HepG2 (cell line): Measurements from ENCODE around the gene ALDH3B1. TPM values are rescaled to one million over a fixed set of nuclear protein-coding genes. Genes with fewer than 3 reads are reported as not detected.
A peak's percentile ranks its signal among the peaks of the same experiment; 100 is the strongest.

ENCODE experiments used
- ARID2 ChIP-seq: sonication (generic); formaldehyde crosslinking; IDR thresholded peaks from 2 replicates; pipeline ENCODE4 v1.8.1; 2022; ENCODE audit warnings: mild to moderate bottlenecking, missing genetic modification reagents, borderline replicate concordance
- CENPX ChIP-seq: sonication (generic); formaldehyde crosslinking; IDR thresholded peaks from 2 replicates; pipeline ENCODE4 v1.9.0; 2021; ENCODE audit warnings: mild to moderate bottlenecking, missing genetic modification reagents, moderate library complexity
- FOSL1 ChIP-seq: sonication (generic); formaldehyde crosslinking; IDR thresholded peaks from 2 replicates; pipeline ENCODE4 v1.9.0; 2021; ENCODE audit warnings: missing genetic modification reagents, borderline replicate concordance
- HOXA7 ChIP-seq: sonication (generic); formaldehyde crosslinking; IDR thresholded peaks from 2 replicates; pipeline ENCODE4 v1.8.1; 2022; ENCODE audit warnings: mild to moderate bottlenecking, missing genetic modification reagents, moderate library complexity
- KDM5B ChIP-seq: sonication (generic); formaldehyde crosslinking; IDR thresholded peaks from 2 replicates; pipeline ENCODE4 v1.4.0; 2020; ENCODE audit warnings: missing genetic modification reagents, mild to moderate bottlenecking, borderline replicate concordance
- NCOR1 ChIP-seq: fragments of 200-600 bp; sonication (generic); IDR thresholded peaks from 2 replicates; pipeline ENCODE4 v1.7.0; 2017; ENCODE audit warnings: antibody characterized with exemption, low read length, borderline replicate concordance
- NR2C2 ChIP-seq: sonication (generic); formaldehyde crosslinking; IDR thresholded peaks from 2 replicates; pipeline ENCODE4 v1.4.0; 2020; ENCODE audit warnings: missing genetic modification reagents, mild to moderate bottlenecking, moderate library complexity, borderline replicate concordance
- POLR2AphosphoS2 ChIP-seq: IDR thresholded peaks from 2 replicates; pipeline ENCODE4 v1.6.1; 2011; ENCODE audit warnings: low read depth, low read length, improper control_type of control experiment
- ZFP36 ChIP-seq: fragments of 150-350 bp; IDR thresholded peaks from 2 replicates; pipeline ENCODE4 v1.6.1; 2018; ENCODE audit warnings: borderline replicate concordance, low read length, low read depth; ENCODE audit not compliant: partially characterized antibody
- ZNF207 ChIP-seq: fragments of 450-650 bp; IDR thresholded peaks from 2 replicates; pipeline ENCODE4 v1.6.1; 2016; ENCODE audit warnings: antibody characterized with exemption, borderline replicate concordance
- ZNF552 ChIP-seq: sonication (generic); formaldehyde crosslinking; IDR thresholded peaks from 2 replicates; pipeline ENCODE4 v1.9.0; 2022; ENCODE audit warnings: missing genetic modification reagents, mild to moderate bottlenecking, borderline replicate concordance
- ZNF672 ChIP-seq: sonication (generic); formaldehyde crosslinking; IDR thresholded peaks from 2 replicates; pipeline ENCODE4 v1.8.1; 2022; ENCODE audit warnings: missing genetic modification reagents
- ZNF761 ChIP-seq: sonication (generic); formaldehyde crosslinking; conservative IDR thresholded peaks from 2 replicates; pipeline ENCODE4 v1.4.0; 2020; ENCODE audit warnings: mild to moderate bottlenecking, missing genetic modification reagents
- ZSCAN30 ChIP-seq: sonication (generic); formaldehyde crosslinking; IDR thresholded peaks from 2 replicates; pipeline ENCODE4 v1.5.0; 2020; ENCODE audit warnings: mild to moderate bottlenecking, missing genetic modification reagents
- polyA plus RNA-seq, 8 experiments: library from polyadenylated mRNA; depleted of rRNA in 3 of 8; stranded (reverse) in 7 of 8; unstranded in 1 of 8; fragments of >200 nt; fragmentation: Illumina TruSeq in 4 of 8; extraction: Trizol in 4 of 8; gene quantifications; 2 replicates each; pipeline versions ENCODE4 v1.2.1 to v1.2.3, GENCODE V29; 2011 to 2016; ENCODE audit warnings: low read depth in 4 of 8, missing spikeins in 1 of 8, mixed read lengths in 1 of 8; ENCODE audit not compliant: insufficient read depth in 1 of 8
- total RNA-seq, 5 experiments: library from RNA; depleted of rRNA; stranded (reverse); fragments of >200 nt; fragmentation: Illumina TruSeq; extraction: Trizol; gene quantifications; 2 replicates each; pipeline ENCODE4 v1.2.3, GENCODE V29; 2016; ENCODE audit warnings: low read depth in 1 of 5
- TF ChIP-seq, protein P1 (sequence below): sonication (generic); formaldehyde crosslinking; IDR thresholded peaks from 2 replicates; pipeline ENCODE4 v1.4.0; 2020; ENCODE audit warnings: missing genetic modification reagents
- TF ChIP-seq, protein P2 (sequence below): sonication (generic); formaldehyde crosslinking; IDR thresholded peaks from 2 replicates; pipeline ENCODE4 v1.5.0; 2020; ENCODE audit warnings: missing genetic modification reagents
- TF ChIP-seq, protein P3 (sequence below): sonication (generic); formaldehyde crosslinking; IDR thresholded peaks from 2 replicates; pipeline ENCODE4 v1.8.1; 2022; ENCODE audit warnings: mild to moderate bottlenecking, missing genetic modification reagents
- TF ChIP-seq, protein P4 (sequence below): sonication (generic); formaldehyde crosslinking; IDR thresholded peaks from 2 replicates; pipeline ENCODE4 v1.4.0; 2020; ENCODE audit warnings: low read depth, missing genetic modification reagents

Gene ALDH3B1
- total and polyA plus RNA-seq, 2 of the 13 experiments (the other 11 are each of a cell fraction or from before 2014, with no cell fraction given): 4.0 to 6.7 TPM

DNA sequence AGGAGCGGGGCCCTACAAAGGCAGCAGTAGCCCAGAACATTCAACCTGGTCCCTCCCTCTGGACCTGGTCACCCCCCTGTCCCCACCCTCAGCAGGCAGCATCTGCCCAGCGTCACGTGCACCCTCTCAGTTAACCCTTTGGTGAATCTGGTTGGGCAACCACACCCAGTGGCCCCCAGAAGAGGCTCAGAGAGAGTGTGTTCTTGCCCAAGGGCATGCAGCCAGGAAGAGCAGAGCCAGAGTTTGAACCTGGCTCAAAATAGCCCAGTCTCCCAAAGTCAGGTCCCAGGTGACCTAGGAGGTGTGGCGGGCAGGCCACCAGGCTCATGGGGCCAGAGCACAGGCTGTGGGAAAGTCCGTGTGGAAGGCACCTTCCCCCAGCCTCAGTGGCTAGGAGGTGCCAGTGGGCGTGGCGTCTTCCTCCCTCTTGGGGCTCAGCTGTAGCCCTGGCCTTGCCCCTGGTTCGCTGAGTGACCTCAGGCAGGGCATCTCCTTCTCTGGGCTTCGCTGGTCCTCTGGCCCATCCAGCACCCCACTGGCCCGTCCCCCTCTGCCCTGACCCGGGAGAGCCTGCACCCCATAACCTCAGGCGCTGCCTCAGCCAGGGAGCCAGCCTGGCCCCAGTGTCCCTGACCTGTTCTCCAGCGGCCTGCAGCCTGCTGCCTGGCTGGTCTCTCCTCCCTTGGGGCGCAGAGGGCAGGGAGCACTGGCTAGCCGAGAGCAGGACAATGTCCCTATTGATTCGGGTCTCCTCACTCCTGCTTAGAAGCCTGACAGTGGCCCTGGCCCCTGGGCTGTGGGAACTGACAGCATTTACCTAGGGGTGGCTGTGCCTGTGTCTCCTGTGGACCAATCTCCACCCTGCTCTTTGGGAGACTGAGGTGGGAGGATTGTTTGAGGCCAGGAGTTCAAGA is 7.0 kb downstream of the ALDH3B1 start (continued):
- TF ChIP-seq, protein P1, sequence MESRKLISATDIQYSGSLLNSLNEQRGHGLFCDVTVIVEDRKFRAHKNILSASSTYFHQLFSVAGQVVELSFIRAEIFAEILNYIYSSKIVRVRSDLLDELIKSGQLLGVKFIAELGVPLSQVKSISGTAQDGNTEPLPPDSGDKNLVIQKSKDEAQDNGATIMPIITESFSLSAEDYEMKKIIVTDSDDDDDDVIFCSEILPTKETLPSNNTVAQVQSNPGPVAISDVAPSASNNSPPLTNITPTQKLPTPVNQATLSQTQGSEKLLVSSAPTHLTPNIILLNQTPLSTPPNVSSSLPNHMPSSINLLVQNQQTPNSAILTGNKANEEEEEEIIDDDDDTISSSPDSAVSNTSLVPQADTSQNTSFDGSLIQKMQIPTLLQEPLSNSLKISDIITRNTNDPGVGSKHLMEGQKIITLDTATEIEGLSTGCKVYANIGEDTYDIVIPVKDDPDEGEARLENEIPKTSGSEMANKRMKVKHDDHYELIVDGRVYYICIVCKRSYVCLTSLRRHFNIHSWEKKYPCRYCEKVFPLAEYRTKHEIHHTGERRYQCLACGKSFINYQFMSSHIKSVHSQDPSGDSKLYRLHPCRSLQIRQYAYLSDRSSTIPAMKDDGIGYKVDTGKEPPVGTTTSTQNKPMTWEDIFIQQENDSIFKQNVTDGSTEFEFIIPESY (CRISPR knock-in tag): no peak; the same call in 1 of the 2 replicates
- TF ChIP-seq, protein P2, sequence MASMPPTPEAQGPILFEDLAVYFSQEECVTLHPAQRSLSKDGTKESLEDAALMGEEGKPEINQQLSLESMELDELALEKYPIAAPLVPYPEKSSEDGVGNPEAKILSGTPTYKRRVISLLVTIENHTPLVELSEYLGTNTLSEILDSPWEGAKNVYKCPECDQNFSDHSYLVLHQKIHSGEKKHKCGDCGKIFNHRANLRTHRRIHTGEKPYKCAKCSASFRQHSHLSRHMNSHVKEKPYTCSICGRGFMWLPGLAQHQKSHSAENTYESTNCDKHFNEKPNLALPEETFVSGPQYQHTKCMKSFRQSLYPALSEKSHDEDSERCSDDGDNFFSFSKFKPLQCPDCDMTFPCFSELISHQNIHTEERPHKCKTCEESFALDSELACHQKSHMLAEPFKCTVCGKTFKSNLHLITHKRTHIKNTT: no peak
- no peak for TF ChIP-seq POLR2AphosphoS2
- TF ChIP-seq CENPX (CRISPR knock-in tag): no peak
- TF ChIP-seq, protein P3, sequence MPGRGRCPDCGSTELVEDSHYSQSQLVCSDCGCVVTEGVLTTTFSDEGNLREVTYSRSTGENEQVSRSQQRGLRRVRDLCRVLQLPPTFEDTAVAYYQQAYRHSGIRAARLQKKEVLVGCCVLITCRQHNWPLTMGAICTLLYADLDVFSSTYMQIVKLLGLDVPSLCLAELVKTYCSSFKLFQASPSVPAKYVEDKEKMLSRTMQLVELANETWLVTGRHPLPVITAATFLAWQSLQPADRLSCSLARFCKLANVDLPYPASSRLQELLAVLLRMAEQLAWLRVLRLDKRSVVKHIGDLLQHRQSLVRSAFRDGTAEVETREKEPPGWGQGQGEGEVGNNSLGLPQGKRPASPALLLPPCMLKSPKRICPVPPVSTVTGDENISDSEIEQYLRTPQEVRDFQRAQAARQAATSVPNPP (CRISPR knock-in tag): no peak
- no peak for TF ChIP-seq ZFP36
- TF ChIP-seq, protein P4, sequence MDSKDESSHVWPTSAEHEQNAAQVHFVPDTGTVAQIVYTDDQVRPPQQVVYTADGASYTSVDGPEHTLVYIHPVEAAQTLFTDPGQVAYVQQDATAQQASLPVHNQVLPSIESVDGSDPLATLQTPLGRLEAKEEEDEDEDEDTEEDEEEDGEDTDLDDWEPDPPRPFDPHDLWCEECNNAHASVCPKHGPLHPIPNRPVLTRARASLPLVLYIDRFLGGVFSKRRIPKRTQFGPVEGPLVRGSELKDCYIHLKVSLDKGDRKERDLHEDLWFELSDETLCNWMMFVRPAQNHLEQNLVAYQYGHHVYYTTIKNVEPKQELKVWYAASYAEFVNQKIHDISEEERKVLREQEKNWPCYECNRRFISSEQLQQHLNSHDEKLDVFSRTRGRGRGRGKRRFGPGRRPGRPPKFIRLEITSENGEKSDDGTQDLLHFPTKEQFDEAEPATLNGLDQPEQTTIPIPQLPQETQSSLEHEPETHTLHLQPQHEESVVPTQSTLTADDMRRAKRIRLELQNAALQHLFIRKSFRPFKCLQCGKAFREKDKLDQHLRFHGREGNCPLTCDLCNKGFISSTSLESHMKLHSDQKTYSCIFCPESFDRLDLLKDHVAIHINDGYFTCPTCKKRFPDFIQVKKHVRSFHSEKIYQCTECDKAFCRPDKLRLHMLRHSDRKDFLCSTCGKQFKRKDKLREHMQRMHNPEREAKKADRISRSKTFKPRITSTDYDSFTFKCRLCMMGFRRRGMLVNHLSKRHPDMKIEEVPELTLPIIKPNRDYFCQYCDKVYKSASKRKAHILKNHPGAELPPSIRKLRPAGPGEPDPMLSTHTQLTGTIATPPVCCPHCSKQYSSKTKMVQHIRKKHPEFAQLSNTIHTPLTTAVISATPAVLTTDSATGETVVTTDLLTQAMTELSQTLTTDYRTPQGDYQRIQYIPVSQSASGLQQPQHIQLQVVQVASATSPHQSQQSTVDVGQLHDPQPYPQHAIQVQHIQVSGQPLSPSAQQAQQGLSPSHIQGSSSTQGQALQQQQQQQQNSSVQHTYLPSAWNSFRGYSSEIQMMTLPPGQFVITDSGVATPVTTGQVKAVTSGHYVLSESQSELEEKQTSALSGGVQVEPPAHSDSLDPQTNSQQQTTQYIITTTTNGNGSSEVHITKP (CRISPR knock-in tag): peak; percentile 93
- no peak for TF ChIP-seq ZNF552
- TF ChIP-seq ZNF207: no peak
- TF ChIP-seq ARID2 (CRISPR knock-in tag): no peak
- no peak for TF ChIP-seq HOXA7 (CRISPR knock-in tag)
- TF ChIP-seq ZNF672 (CRISPR knock-in tag): no peak
- no peak for TF ChIP-seq ZNF761
- TF ChIP-seq NR2C2 (CRISPR knock-in tag): peak; percentile 66
- no peak for TF ChIP-seq FOSL1
- peak; percentile 55; the same call in 1 of the 2 replicates for TF ChIP-seq KDM5B (CRISPR knock-in tag)
- TF ChIP-seq ZSCAN30 (CRISPR knock-in tag): peak; percentile 27; the same call in 1 of the 2 replicates
- no peak; the same call in 1 of the 2 replicates for TF ChIP-seq NCOR1
